Body of pancreas (tissue), 4 donors: Measurements from ENCODE around the gene STRADA. TPM values are rescaled to one million over a fixed set of nuclear protein-coding genes. Genes with fewer than 3 reads are reported as not detected.
"Not testable (repeated sequence)": the region's sequence is repeated elsewhere in the genome, so short reads cannot be mapped to it uniquely, and the experiment has no call there.

ENCODE experiments used
- ATAC-seq: fragments of 150-250 bp; one replicate; pipeline ENCODE4 v1.9.1; 2016
- DNase-seq, 4 donors: peaks; one replicate each; pipeline ENCODE4 v3.0.0-alpha.2; 2019
- H3K27ac ChIP-seq, 4 donors: fragments of 200-600 bp; sonication (generic); 1 replicate in 3 of 4; 2 replicates in 1 of 4; pipeline versions ENCODE4 v1.5.1 to v1.6.1; 2016 to 2019; ENCODE audit warnings: mild to moderate bottlenecking in 1 of 4, mixed read lengths in 1 of 4, moderate library complexity in 1 of 4
- H3K27me3 ChIP-seq, 2 donors: fragments of 200-600 bp; sonication (generic); one replicate each; pipeline ENCODE4 v1.6.0; 2016; ENCODE audit warnings: mild to moderate bottlenecking in 1 of 2
- H3K36me3 ChIP-seq, 2 donors: fragments of 200-600 bp; sonication (generic); replicated peaks in 1 of 2; 2 replicates each; pipeline ENCODE4 v1.5.1; 2016; ENCODE audit warnings: low read depth in 2 of 2; ENCODE audit not compliant: insufficient read depth in 1 of 2
- H3K4me1 ChIP-seq: fragments of 200-600 bp; sonication (generic); one replicate; pipeline ENCODE4 v1.6.0; 2016
- H3K4me3 ChIP-seq, 2 donors: fragments of 200-600 bp; sonication (generic); 1 replicate in 1 of 2; 2 replicates in 1 of 2; pipeline ENCODE4 v1.5.1; 2016 to 2019
- H3K9me3 ChIP-seq, 3 donors: fragments of 200-600 bp; sonication (generic); 1 replicate in 2 of 3; 2 replicates in 1 of 3; pipeline ENCODE4 v1.5.1; 2016
- POLR2A ChIP-seq, 3 donors: fragments of 450-650 bp; IDR thresholded peaks; one replicate each; pipeline ENCODE4 v1.6.1; 2016; ENCODE audit warnings: antibody characterized with exemption in 3 of 3, mild to moderate bottlenecking in 2 of 3
- WGBS, 2 donors: methylation state at CpG; one replicate each; pipeline ENCODE4 v1.1.5; 2017; 5-methylcytosine and 5-hydroxymethylcytosine counted together
- intact Hi-C: fragments of 100-400 bp; cut with DNase I; formaldehyde crosslinking; loops from one replicate; pipeline ENCODE4 v1.15.1; 2023
- total RNA-seq, 2 donors: library from RNA; depleted of rRNA; stranded (reverse); fragments of >200 nt; gene quantifications; one replicate each; pipeline ENCODE4 v1.1.0, GENCODE V29; 2016
- TF ChIP-seq, protein P1 (sequence below), 7 experiments: fragments of 450-650 bp in 4 of 7; fragments of 200-600 bp in 3 of 7; sonication (generic) in 3 of 7; IDR thresholded peaks; one replicate each; pipeline ENCODE4 v1.5.1; 2016 to 2019; ENCODE audit warnings: antibody characterized with exemption in 7 of 7

STRADA gene
- total RNA-seq, 2 donors from 2014 or later: 25.4 to 26.7 TPM

DNA sequence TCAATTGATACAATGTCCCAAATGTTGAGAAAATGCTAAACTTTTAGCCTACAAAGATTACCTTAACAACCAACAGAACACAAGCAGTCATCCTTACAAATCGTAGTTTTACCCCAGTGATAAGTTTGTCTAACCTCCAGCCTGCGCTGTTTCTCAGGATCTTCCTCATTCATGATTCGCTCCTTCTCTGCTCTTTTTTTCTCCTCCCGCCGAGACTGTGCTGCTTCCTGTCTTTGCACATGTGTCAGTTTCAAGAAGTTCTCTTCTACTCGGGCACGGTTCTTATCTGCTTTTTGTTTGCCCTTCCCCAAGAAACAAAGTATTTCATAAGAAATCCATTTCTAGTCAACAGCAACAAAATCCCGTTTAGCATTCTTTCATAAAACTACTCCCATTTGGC lies 10.2 kb upstream of the STRADA start:
- no peaks in the 10 kb centered on the region for H3K27me3 ChIP-seq
- no peak overlapping the region for H3K4me3 ChIP-seq
- DNase-seq: peak in 2 of 4 donors; percentile 13 to 21
- H3K9me3 ChIP-seq: no peaks in the 10 kb centered on the region
- no peak for ATAC-seq
- H3K36me3 ChIP-seq: peaks cover 5 to 27% of the 10 kb centered on the region in 2 donors
- 25 to 36% methylated on average over 8 of the region's 8 CpGs for WGBS, 2 donors
- H3K27ac ChIP-seq: peak overlapping the region in 1 of 4 donors; percentile 0
- peaks cover 13% of the 10 kb centered on the region for H3K4me1 ChIP-seq
- no peak for TF ChIP-seq POLR2A (IDR thresholded peaks at IDR 0.05)
- TF ChIP-seq, protein P1, sequence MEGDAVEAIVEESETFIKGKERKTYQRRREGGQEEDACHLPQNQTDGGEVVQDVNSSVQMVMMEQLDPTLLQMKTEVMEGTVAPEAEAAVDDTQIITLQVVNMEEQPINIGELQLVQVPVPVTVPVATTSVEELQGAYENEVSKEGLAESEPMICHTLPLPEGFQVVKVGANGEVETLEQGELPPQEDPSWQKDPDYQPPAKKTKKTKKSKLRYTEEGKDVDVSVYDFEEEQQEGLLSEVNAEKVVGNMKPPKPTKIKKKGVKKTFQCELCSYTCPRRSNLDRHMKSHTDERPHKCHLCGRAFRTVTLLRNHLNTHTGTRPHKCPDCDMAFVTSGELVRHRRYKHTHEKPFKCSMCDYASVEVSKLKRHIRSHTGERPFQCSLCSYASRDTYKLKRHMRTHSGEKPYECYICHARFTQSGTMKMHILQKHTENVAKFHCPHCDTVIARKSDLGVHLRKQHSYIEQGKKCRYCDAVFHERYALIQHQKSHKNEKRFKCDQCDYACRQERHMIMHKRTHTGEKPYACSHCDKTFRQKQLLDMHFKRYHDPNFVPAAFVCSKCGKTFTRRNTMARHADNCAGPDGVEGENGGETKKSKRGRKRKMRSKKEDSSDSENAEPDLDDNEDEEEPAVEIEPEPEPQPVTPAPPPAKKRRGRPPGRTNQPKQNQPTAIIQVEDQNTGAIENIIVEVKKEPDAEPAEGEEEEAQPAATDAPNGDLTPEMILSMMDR (IDR thresholded peaks at IDR 0.05): no peak
- intact Hi-C loops: no loop called here

GRCh38 chr17:63741143-63741407 lies 524 bp downstream of the STRADA start:
- no peak for DNase-seq
- H3K27me3 ChIP-seq: no peaks in the 10 kb centered on the region
- H3K9me3 ChIP-seq: no peaks in the 10 kb centered on the region
- peak overlapping the region; percentile 84 to 96 (median 93) for H3K27ac ChIP-seq
- 0 to 1% methylated on average over 6 to 14 of the region's 14 CpGs for WGBS, 2 donors
- no peak for TF ChIP-seq POLR2A (IDR thresholded peaks at IDR 0.05)
- TF ChIP-seq, protein P1 (IDR thresholded peaks at IDR 0.05): no peak
- H3K36me3 ChIP-seq: no peaks in the 10 kb centered on the region
- no peak for ATAC-seq
- peaks cover 7% of the 10 kb centered on the region for H3K4me1 ChIP-seq
- peak overlapping the region; percentile 67 for H3K4me3 ChIP-seq
- intact Hi-C loops: no loop called here

DNA sequence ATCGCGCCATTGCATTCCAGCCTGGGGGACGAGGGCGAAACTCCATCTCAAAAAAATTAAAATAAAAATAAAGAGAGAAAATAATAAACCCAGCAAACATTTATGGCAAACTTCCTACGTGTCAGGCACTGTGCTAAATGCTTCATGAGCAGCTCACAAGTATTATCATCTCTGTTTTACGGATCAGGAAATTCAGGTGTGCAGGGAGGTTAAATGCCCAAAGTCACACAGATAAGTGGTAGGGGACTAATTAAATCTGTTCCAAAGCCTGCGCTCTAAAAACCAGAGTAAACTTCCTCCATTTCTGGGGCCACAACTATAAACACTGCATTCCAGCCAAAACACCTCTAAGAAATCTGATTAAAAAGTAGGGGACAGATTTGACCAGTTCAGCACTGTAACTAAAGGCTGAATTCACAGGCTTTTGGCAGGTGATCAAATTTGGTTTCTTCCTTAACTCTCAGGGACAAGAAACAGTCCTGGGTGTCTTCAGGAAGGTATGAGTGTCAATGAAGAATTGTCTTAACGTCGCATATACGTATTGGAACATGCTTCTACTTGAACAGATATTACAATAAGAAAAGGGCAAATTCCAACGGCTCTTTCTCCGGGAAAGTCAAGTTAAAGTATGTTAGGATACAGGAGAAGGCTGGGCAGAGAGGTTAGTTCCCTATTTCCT lies 996 bp downstream of the STRADA start:
- no peaks in the 10 kb centered on the region for H3K9me3 ChIP-seq
- WGBS, 2 donors: 25 to 26% methylated on average over 12 of the region's 12 CpGs

DNA sequence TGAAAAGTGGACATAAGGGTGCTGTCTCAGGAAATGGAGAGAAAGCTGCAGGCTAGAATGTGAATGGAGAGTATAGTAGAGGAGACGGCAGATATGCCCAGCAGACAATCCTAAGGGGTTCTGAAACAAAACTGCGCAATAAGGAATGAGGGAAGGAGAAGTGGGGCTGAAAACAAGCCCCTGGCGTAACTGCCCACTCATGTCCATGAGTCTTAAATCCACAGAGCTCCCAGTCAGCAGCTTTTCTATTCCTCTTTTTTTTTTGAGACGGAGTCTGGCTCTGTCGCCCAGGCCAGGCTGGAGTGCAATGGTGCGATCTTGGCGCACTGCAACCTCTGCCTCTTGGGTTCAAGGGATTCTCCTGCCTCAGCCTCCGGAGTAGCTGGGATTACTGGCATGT lies 5.9 kb downstream of the STRADA start:
- WGBS, 2 donors: 92 to 93% methylated on average over 8 of the region's 8 CpGs
- ATAC-seq (no peak), DNase-seq (no peak)
- intact Hi-C loops: no loop called here
- Histone ChIP-seq H3K4me3 (no peak overlapping the region), H3K36me3 (no peaks in the 10 kb centered on the region), H3K27me3 (no peaks in the 10 kb centered on the region), H3K27ac (no peak overlapping the region), H3K4me1 (peaks cover 7% of the 10 kb centered on the region), H3K9me3 (no peaks in the 10 kb centered on the region)
- TF ChIP-seq, protein P1 (IDR thresholded peaks at IDR 0.05): no peak
- no peak for TF ChIP-seq POLR2A (IDR thresholded peaks at IDR 0.05)

More for the DNA sequence above, 996 bp downstream of the STRADA start:
- TF ChIP-seq, protein P1 (IDR thresholded peaks at IDR 0.05): no peak
- no peak for TF ChIP-seq POLR2A (IDR thresholded peaks at IDR 0.05)
- intact Hi-C loops: no loop called here
- H3K4me1 ChIP-seq: peaks cover 7% of the 10 kb centered on the region
- DNase-seq: peak in 1 of 4 donors; percentile 17
- H3K27ac ChIP-seq: peak overlapping the region; percentile 84 to 96 (median 93)
- H3K4me3 ChIP-seq: peak overlapping the region; percentile 67
- H3K27me3 ChIP-seq: no peaks in the 10 kb centered on the region
- ATAC-seq: no peak
- no peaks in the 10 kb centered on the region for H3K36me3 ChIP-seq

DNA sequence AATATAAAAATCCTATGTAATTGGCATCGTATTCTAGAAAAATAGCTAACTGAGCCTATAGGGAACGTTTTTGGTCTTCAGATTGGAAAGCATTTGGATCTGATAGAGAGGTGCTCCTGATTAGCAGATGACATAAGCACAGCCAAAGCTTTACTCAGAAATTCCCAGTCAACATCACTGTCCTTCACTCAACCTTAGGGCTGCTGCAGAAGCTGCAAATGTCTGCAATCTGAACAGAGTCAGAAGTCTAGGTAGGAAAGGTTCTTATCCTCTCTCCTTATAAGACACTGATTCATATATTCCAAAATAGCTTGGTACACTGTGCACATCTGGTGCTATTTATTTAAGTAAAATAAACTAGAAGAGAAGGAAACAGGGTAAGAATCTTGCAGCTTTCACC lies 19.2 kb downstream of the STRADA start:
- ATAC-seq (no peak), DNase-seq (no peak)
- WGBS, 2 donors: 57 to 60% methylated on average over 2 of the region's 2 CpGs
- no peak for TF ChIP-seq POLR2A (IDR thresholded peaks at IDR 0.05)
- TF ChIP-seq, protein P1 (IDR thresholded peaks at IDR 0.05): no peak
- Histone ChIP-seq H3K9me3 (no peaks in the 10 kb centered on the region), H3K27me3 (no peaks in the 10 kb centered on the region), H3K4me1 (no peaks in the 10 kb centered on the region), H3K36me3 (peaks cover 0 to 4% of the 10 kb centered on the region in 2 donors), H3K27ac (no peak overlapping the region), H3K4me3 (no peak overlapping the region)
- intact Hi-C loops: no loop called here

DNA sequence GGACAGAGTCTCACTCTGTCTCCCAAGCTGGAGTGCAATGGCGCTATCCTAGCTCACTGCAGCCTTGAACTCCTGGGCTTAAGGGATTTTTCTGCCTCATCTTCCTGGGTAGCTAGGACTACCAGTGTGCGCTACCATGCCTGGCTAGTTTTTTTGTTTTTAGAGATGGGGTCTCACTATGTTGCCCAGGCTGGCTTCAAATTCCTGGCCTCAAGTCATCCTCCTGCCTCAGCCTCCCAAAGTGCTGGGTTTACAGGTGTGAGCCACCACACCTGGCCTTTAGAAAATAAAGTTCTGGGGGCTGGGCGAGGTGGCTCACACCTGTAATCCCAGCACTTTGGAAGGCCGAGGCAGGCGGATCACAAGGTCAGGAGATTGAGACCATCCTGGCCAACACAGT lies 21.4 kb downstream of the STRADA start:
- WGBS, 2 donors: 94 to 100% methylated on average over 5 of the region's 5 CpGs
- intact Hi-C loops, H3K9me3 ChIP-seq, ATAC-seq, H3K27ac ChIP-seq, H3K4me3 ChIP-seq, H3K27me3 ChIP-seq, H3K4me1 ChIP-seq, H3K36me3 ChIP-seq, DNase-seq: not testable (repeated sequence)
